Common myeloid progenitor, CD34-positive (primary cell): ENCODE measurements around the gene ACLY.
A peak's percentile ranks its signal among the peaks of the same experiment; 100 is the strongest.

Experiments used
- CTCF ChIA-PET: fragments of 350-600 bp; sonication (Branson Sonifier 250); formaldehyde crosslinking; loops from one replicate; lab custom pipeline; 2021; ENCODE audit warnings: antibody characterized with exemption; lab: Charles Lee
- POLR2A ChIA-PET: fragments of 350-600 bp; sonication (Branson Sonifier 250); formaldehyde crosslinking; loops from one replicate; lab custom pipeline; 2021; ENCODE audit warnings: antibody characterized with exemption; lab: Charles Lee
- DNase-seq, 3 donors: peaks; one replicate each; pipeline versions ENCODE4 v3.0.0 to v3.0.0-alpha.2; 2013
- H3K27ac ChIP-seq, 2 experiments: 1 replicate in 1 of 2; 2 replicates in 1 of 2; pipeline ENCODE4 v1.7.0; 2013; ENCODE audit warnings: inconsistent platforms in 2 of 2, low read length in 2 of 2, mild to moderate bottlenecking in 2 of 2, low read depth in 1 of 2, moderate library complexity in 1 of 2; ENCODE audit not compliant: severe bottlenecking in 2 of 2, insufficient read depth in 1 of 2, poor library complexity in 1 of 2
- H3K27me3 ChIP-seq, 5 experiments: replicated peaks in 2 of 5; 1 replicate in 3 of 5; 2 replicates in 2 of 5; pipeline versions ENCODE4 v1.6.1 to v1.7.0; 2013; ENCODE audit warnings: low read length in 4 of 5, mild to moderate bottlenecking in 2 of 5, moderate library complexity in 2 of 5, inconsistent platforms in 1 of 5; ENCODE audit not compliant: insufficient read depth in 5 of 5, control insufficient read depth in 4 of 5
- H3K36me3 ChIP-seq, 4 experiments: 1 replicate in 2 of 4; 2 replicates in 2 of 4; pipeline versions ENCODE4 v1.6.1 to v1.7.0; 2013; ENCODE audit warnings: low read length in 3 of 4, control low read depth in 1 of 4, mild to moderate bottlenecking in 1 of 4; ENCODE audit not compliant: control insufficient read depth in 4 of 4, insufficient read depth in 4 of 4
- H3K4me1 ChIP-seq, 4 experiments: 1 replicate in 3 of 4; 2 replicates in 1 of 4; pipeline versions ENCODE4 v1.6.1 to v1.7.1; 2013; ENCODE audit warnings: low read length in 3 of 4, mild to moderate bottlenecking in 3 of 4, control low read depth in 1 of 4, inconsistent platforms in 1 of 4, moderate library complexity in 1 of 4; ENCODE audit not compliant: control insufficient read depth in 4 of 4, insufficient read depth in 4 of 4; ENCODE audit errors: control extremely low read depth in 1 of 4
- H3K4me3 ChIP-seq, 7 experiments: 1 replicate in 4 of 7; 2 replicates in 3 of 7; pipeline versions ENCODE4 v1.5.1 to v1.7.0; 2013; ENCODE audit warnings: mild to moderate bottlenecking in 7 of 7, low read length in 6 of 7, moderate library complexity in 6 of 7, inconsistent platforms in 2 of 7, low read depth in 2 of 7, control low read depth in 1 of 7; ENCODE audit not compliant: insufficient read depth in 4 of 7, control insufficient read depth in 1 of 7; ENCODE audit errors: extremely low read depth in 1 of 7
- H3K9me3 ChIP-seq, 5 experiments: 1 replicate in 4 of 5; 2 replicates in 1 of 5; pipeline versions ENCODE4 v1.6.1 to v1.7.1; 2013; ENCODE audit warnings: low read length in 4 of 5, mild to moderate bottlenecking in 2 of 5, inconsistent platforms in 1 of 5, low read depth in 1 of 5, moderate library complexity in 1 of 5; ENCODE audit not compliant: control insufficient read depth in 4 of 5, insufficient read depth in 2 of 5; ENCODE audit errors: control extremely low read depth in 1 of 5
- WGBS: methylation state at CpG from one replicate; pipeline ENCODE4 v1.1.5; 2013; ENCODE audit not compliant: insufficient coverage; 5-methylcytosine and 5-hydroxymethylcytosine counted together

The ACLY gene

GRCh38 chr17:41906465-41907184 lies 12.1 kb downstream of the ACLY start:
- Histone ChIP-seq H3K27me3 (no peaks in the 10 kb centered on the region), H3K36me3 (peaks cover 32 to 93% (median 73%) of the 10 kb centered on the region in 4 experiments), H3K9me3 (no peaks in the 10 kb centered on the region), H3K4me3 (no peak overlapping the region), H3K4me1 (no peaks in the 10 kb centered on the region), H3K27ac (no peak overlapping the region)
- POLR2A ChIA-PET, result no interaction called here
- CTCF ChIA-PET, result no interaction called here
- 98% methylated on average over 13 of the region's 15 CpGs for WGBS
- DNase-seq, result no peak

GRCh38 chr17:41905172-41905571 lies 13.6 kb downstream of the ACLY start:
- WGBS, result 94% methylated on average over 3 of the region's 4 CpGs
- no peak overlapping the region for H3K4me3 ChIP-seq
- H3K27me3 ChIP-seq, result no peaks in the 10 kb centered on the region
- H3K27ac ChIP-seq, result no peak overlapping the region
- CTCF ChIA-PET, result interaction anchor here (1.1 kb wide), 1 partner anchor 10 kb away, joined by 3 read pairs; no protein-coding TSS in a partner anchor
- H3K9me3 ChIP-seq, result no peaks in the 10 kb centered on the region
- peaks cover 26 to 91% (median 72%) of the 10 kb centered on the region in 4 experiments for H3K36me3 ChIP-seq
- POLR2A ChIA-PET, result no interaction called here
- no peaks in the 10 kb centered on the region for H3K4me1 ChIP-seq
- DNase-seq, result no peak

- no peak overlapping the region for H3K4me3 ChIP-seq
- no peaks in the 10 kb centered on the region for H3K27me3 ChIP-seq
- H3K9me3 ChIP-seq, result no peaks in the 10 kb centered on the region
- ChIA-PET CTCF (interaction anchor here (1.1 kb wide), 1 partner anchor 11 kb away, joined by 3 read pairs; no protein-coding TSS in a partner anchor), POLR2A (no interaction called here)
- WGBS, result 98% methylated on average over 4 of the region's 7 CpGs
- DNase-seq, result no peak
- H3K36me3 ChIP-seq, result peaks cover 25 to 88% (median 64%) of the 10 kb centered on the region in 4 experiments
- no peak overlapping the region for H3K27ac ChIP-seq
- no peaks in the 10 kb centered on the region for H3K4me1 ChIP-seq
Observed at GRCh38 chr17:41904242-41904841, 14.4 kb downstream of the ACLY start.

- no peaks in the 10 kb centered on the region for H3K27me3 ChIP-seq
- H3K4me3 ChIP-seq, result no peak overlapping the region
- H3K9me3 ChIP-seq, result no peaks in the 10 kb centered on the region
- H3K36me3 ChIP-seq, result peaks cover 26 to 89% (median 72%) of the 10 kb centered on the region in 4 experiments
- ChIA-PET CTCF (no interaction called here), POLR2A (no interaction called here)
- H3K4me1 ChIP-seq, result no peaks in the 10 kb centered on the region
- H3K27ac ChIP-seq, result no peak overlapping the region
- DNase-seq, result no peak
- 93% methylated on average over 8 of the region's 11 CpGs for WGBS
Observed at GRCh38 chr17:41901646-41902045, 17.1 kb downstream of the ACLY start.

GRCh38 chr17:41896726-41897125 lies 22.0 kb downstream of the ACLY start:
- no peaks in the 10 kb centered on the region for H3K27me3 ChIP-seq
- H3K4me3 ChIP-seq, result no peak overlapping the region
- ChIA-PET POLR2A (no interaction called here), CTCF (interaction anchor here (1.5 kb wide), 1 partner anchor 87 kb away, joined by 4 read pairs; no protein-coding TSS in a partner anchor)
- H3K4me1 ChIP-seq, result no peaks in the 10 kb centered on the region
- no peak for DNase-seq
- WGBS, result 99% methylated on average over 5 of the region's 6 CpGs
- peaks cover 11 to 89% (median 74%) of the 10 kb centered on the region in 4 experiments for H3K36me3 ChIP-seq
- H3K27ac ChIP-seq, result no peak overlapping the region
- H3K9me3 ChIP-seq, result no peaks in the 10 kb centered on the region

GRCh38 chr17:41895617-41896016 lies 23.1 kb downstream of the ACLY start:
- ChIA-PET CTCF (interaction anchor here (0.9 to 1.5 kb wide), 2 partner anchors 86 to 155 kb away, joined by 3 to 4 read pairs; no protein-coding TSS in a partner anchor), POLR2A (no interaction called here)
- H3K36me3 ChIP-seq, result peaks cover 8 to 87% (median 72%) of the 10 kb centered on the region in 4 experiments
- no peak for DNase-seq
- no peak overlapping the region for H3K27ac ChIP-seq
- no peak overlapping the region for H3K4me3 ChIP-seq
- 100% methylated on average over 5 of the region's 5 CpGs for WGBS
- H3K27me3 ChIP-seq, result no peaks in the 10 kb centered on the region
- no peaks in the 10 kb centered on the region for H3K9me3 ChIP-seq
- H3K4me1 ChIP-seq, result no peaks in the 10 kb centered on the region

- Histone ChIP-seq H3K4me1 (no peaks in the 10 kb centered on the region), H3K4me3 (no peak overlapping the region), H3K27ac (peak overlapping the region in 1 of 2 experiments; percentile 44), H3K27me3 (no peaks in the 10 kb centered on the region), H3K9me3 (no peaks in the 10 kb centered on the region), H3K36me3 (peaks cover 8 to 86% (median 71%) of the 10 kb centered on the region in 4 experiments)
- 100% methylated on average over 4 of the region's 7 CpGs for WGBS
- POLR2A ChIA-PET, result no interaction called here
- no peak for DNase-seq
- CTCF ChIA-PET, result interaction anchor here (0.6 to 1.1 kb wide), 2 partner anchors 96 to 120 kb away, joined by 3 read pairs; no protein-coding TSS in a partner anchor
Observed at GRCh38 chr17:41894791-41895331, 23.9 kb downstream of the ACLY start.
